Fibroblast of villous mesenchyme (primary cell): ENCODE measurements around the gene ETAA1. TPM values are rescaled to one million over a fixed set of nuclear protein-coding genes. Genes with fewer than 3 reads are reported as not detected.

Source experiments
- DNase-seq: peaks from one replicate; pipeline ENCODE4 v3.0.0-alpha.2; 2010; ENCODE audit warnings: low read depth
- H3K4me3 ChIP-seq: 2 replicates; pipeline ENCODE4 v1.5.1; 2011; ENCODE audit warnings: low read depth, mild to moderate bottlenecking, low read length
- CTCF ChIP-seq: IDR thresholded peaks from 2 replicates; pipeline ENCODE4 v1.5.1; 2012; ENCODE audit warnings: low read depth, mild to moderate bottlenecking, low read length; ENCODE audit not compliant: insufficient read depth
- total RNA-seq: library from RNA; depleted of rRNA; stranded (reverse); fragments of >200 nt; gene quantifications from 2 replicates; pipeline ENCODE4 v1.2.3, GENCODE V29; 2012

Gene ETAA1
- total RNA-seq, 1 donor: 17.7 TPM

GRCh38 chr2:67451086-67451832 lies 54.1 kb downstream of the ETAA1 start:
- H3K4me3 ChIP-seq: no peak overlapping the region
- no peak for TF ChIP-seq CTCF
- peak; percentile 77 for DNase-seq

- peak; percentile 68 for DNase-seq
- TF ChIP-seq CTCF: no peak
- no peak overlapping the region for H3K4me3 ChIP-seq
Observed at GRCh38 chr2:67453310-67453709, 56.2 kb downstream of the ETAA1 start.

GRCh38 chr2:67455219-67456142 lies 58.3 kb downstream of the ETAA1 start:
- no peak overlapping the region for H3K4me3 ChIP-seq
- DNase-seq: no peak
- TF ChIP-seq CTCF: no peak

- TF ChIP-seq CTCF: no peak
- H3K4me3 ChIP-seq: no peak overlapping the region
- DNase-seq: no peak
Observed at GRCh38 chr2:67456428-67456827, 59.3 kb downstream of the ETAA1 start.

GRCh38 chr2:67457699-67458098 lies 60.6 kb downstream of the ETAA1 start:
- H3K4me3 ChIP-seq: no peak overlapping the region
- no peak for TF ChIP-seq CTCF
- DNase-seq: no peak

GRCh38 chr2:67459761-67460160 lies 62.6 kb downstream of the ETAA1 start:
- no peak for TF ChIP-seq CTCF
- H3K4me3 ChIP-seq: no peak overlapping the region
- no peak for DNase-seq
